ENCODE results near the gene BOLA3. TPM values are rescaled to one million over a fixed set of nuclear protein-coding genes. Genes with fewer than 3 reads are reported as not detected.

BOLA3 gene
- total RNA-seq, 1 experiment from 2014 or later, result 69.7 TPM

- intact Hi-C loops (cut with micrococcal nuclease; ENCODE audit: unreplicated experiment), result no loop called here
These were observed 940 bp upstream of the BOLA3 start for GRCh38 chr2:74148457-74149246.

GRCh38 chr2:74146929-74147726, 584 bp downstream of the BOLA3 start:
- Histone ChIP-seq H3K4me3 (ENCODE audit: low read depth in 2 of 2, low read length in 2 of 2) (peak overlapping the region; percentile 82 to 88), H3K27me3 (ENCODE audit: control insufficient read depth, insufficient read depth, low read length) (no peaks in the 10 kb centered on the region), H3K4me1 (ENCODE audit: control insufficient read depth, insufficient read depth, low read length) (peaks cover 10% of the 10 kb centered on the region; the same call in 1 of the 2 replicates), H3K27ac (ENCODE audit: low read length) (peak overlapping the region; percentile 86), H3K36me3 (ENCODE audit: control insufficient read depth, insufficient read depth, low read length) (peaks cover 5% of the 10 kb centered on the region), H3K9me3 (ENCODE audit: control insufficient read depth, insufficient read depth, low read depth, low read length) (no peaks in the 10 kb centered on the region)
- no peak for DNase-seq (ENCODE audit: low read depth, low spot score)
- ChIA-PET CTCF (interaction anchor here (0.8 to 1.1 kb wide), 2 partner anchors 27 to 323 kb away, joined by 3 to 8 read pairs; no protein-coding TSS in a partner anchor), POLR2A (interaction anchor here (0.7 kb wide), 1 partner anchor 304 kb away, joined by 3 read pairs; no protein-coding TSS in a partner anchor)
- TF ChIP-seq POLR2AphosphoS5 (IDR thresholded peaks at IDR 0.05; ENCODE audit: low read depth, low read length) (no peak), REST (IDR thresholded peaks at IDR 0.05; ENCODE audit: insufficient read depth in 1 of 2, low read depth in 2 of 2, low read length in 1 of 2) (no peak), TCF7L2 (IDR thresholded peaks at IDR 0.05; ENCODE audit: low read depth, low read length) (no peak), SIN3A (IDR thresholded peaks at IDR 0.05; ENCODE audit: borderline replicate concordance, insufficient read depth, low read depth, low read length) (no peak), CTCF (IDR thresholded peaks at IDR 0.05) (no peak)
- TSS peak; percentile 56 for BruUV-seq (replicated peaks)
- intact Hi-C loops (cut with micrococcal nuclease; ENCODE audit: unreplicated experiment) (no loop called here), in situ Hi-C loops (cut with HindIII; ENCODE audit: low pct_unique_long_range_greater_than_20kb, low sequenced_read_pairs) (no loop called here)
- ATAC-seq, result no peak; the same call in 1 of the 2 replicates

More at GRCh38 chr2:74148457-74149246, 940 bp upstream of the BOLA3 start:
- H3K36me3 ChIP-seq (ENCODE audit: control insufficient read depth, insufficient read depth, low read length), result peaks cover 18% of the 10 kb centered on the region
- ChIA-PET POLR2A (no interaction called here), CTCF (interaction anchor here (0.6 to 1.0 kb wide), 5 partner anchors 20 to 320 kb away, joined by 3 to 6 read pairs (median 5); partner anchors contain the start of gene STAMBP)
- in situ Hi-C loops (cut with HindIII; ENCODE audit: low pct_unique_long_range_greater_than_20kb, low sequenced_read_pairs), result no loop called here
- TF ChIP-seq REST (IDR thresholded peaks at IDR 0.05; ENCODE audit: insufficient read depth in 1 of 2, low read depth in 2 of 2, low read length in 1 of 2), result no peak
- TF ChIP-seq SIN3A (IDR thresholded peaks at IDR 0.05; ENCODE audit: borderline replicate concordance, insufficient read depth, low read depth, low read length), result no peak
- ATAC-seq, result peak; percentile 32
- no peak for DNase-seq (ENCODE audit: low read depth, low spot score)
- peaks cover 10% of the 10 kb centered on the region; the same call in 1 of the 2 replicates for H3K4me1 ChIP-seq (ENCODE audit: control insufficient read depth, insufficient read depth, low read length)
- H3K9me3 ChIP-seq (ENCODE audit: control insufficient read depth, insufficient read depth, low read depth, low read length), result no peaks in the 10 kb centered on the region
- H3K4me3 ChIP-seq (ENCODE audit: low read depth in 2 of 2, low read length in 2 of 2), result peak overlapping the region; percentile 82 to 88
- BruUV-seq (replicated peaks), result TSS peak; percentile 93
- no peaks in the 10 kb centered on the region for H3K27me3 ChIP-seq (ENCODE audit: control insufficient read depth, insufficient read depth, low read length)
- peak overlapping the region; percentile 89 for H3K27ac ChIP-seq (ENCODE audit: low read length)
